GM23248 (cell line): ENCODE data around the gene LIFR. TPM values are rescaled to one million over a fixed set of nuclear protein-coding genes. Genes with fewer than 3 reads are reported as not detected.
"Not testable (repeated sequence)": the region's sequence is repeated elsewhere in the genome, so short reads cannot be mapped to it uniquely, and the experiment has no call there.

Experiments used
- DNase-seq: peaks from one replicate; pipeline ENCODE4 v3.0.0-alpha.2; 2015
- H2AFZ ChIP-seq: fragments of 200-600 bp; sonication (generic); 2 replicates; pipeline ENCODE4 v1.6.1; 2016; ENCODE audit warnings: antibody characterized with exemption
- H3F3A ChIP-seq: fragments of 200-600 bp; sonication (generic); 2 replicates; pipeline ENCODE4 v1.6.1; 2016; ENCODE audit warnings: mild to moderate bottlenecking, antibody characterized with exemption, mixed run types; ENCODE audit not compliant: insufficient read depth
- H3K27ac ChIP-seq: fragments of 200-600 bp; sonication (generic); 2 replicates; pipeline ENCODE4 v1.5.1; 2016; ENCODE audit warnings: mild to moderate bottlenecking
- H3K27me3 ChIP-seq: fragments of 200-600 bp; sonication (generic); replicated peaks from 2 replicates; pipeline ENCODE4 v1.6.1; 2016; ENCODE audit warnings: mild to moderate bottlenecking; ENCODE audit not compliant: insufficient read depth
- H3K36me3 ChIP-seq: fragments of 200-600 bp; sonication (generic); 2 replicates; pipeline ENCODE4 v1.6.1; 2016; ENCODE audit warnings: low read depth, mild to moderate bottlenecking
- H3K4me1 ChIP-seq: fragments of 200-600 bp; sonication (generic); 2 replicates; pipeline ENCODE4 v1.6.1; 2016; ENCODE audit warnings: mild to moderate bottlenecking; ENCODE audit not compliant: insufficient read depth
- H3K4me2 ChIP-seq: fragments of 200-600 bp; sonication (generic); one replicate; pipeline ENCODE4 v1.6.1; 2016; ENCODE audit warnings: mild to moderate bottlenecking; ENCODE audit not compliant: unreplicated experiment
- H3K4me3 ChIP-seq: fragments of 200-600 bp; sonication (generic); 2 replicates; pipeline ENCODE4 v1.5.1; 2016; ENCODE audit warnings: mild to moderate bottlenecking
- H3K79me2 ChIP-seq: fragments of 200-600 bp; sonication (generic); 2 replicates; pipeline ENCODE4 v1.6.1; 2016; ENCODE audit warnings: mild to moderate bottlenecking; ENCODE audit not compliant: insufficient read depth
- H3K9ac ChIP-seq: fragments of 200-600 bp; sonication (generic); 2 replicates; pipeline ENCODE4 v1.6.1; 2016; ENCODE audit warnings: mild to moderate bottlenecking
- H3K9me2 ChIP-seq: fragments of 200-600 bp; sonication (generic); 2 replicates; pipeline ENCODE4 v1.6.1; 2016; ENCODE audit warnings: mixed run types, mild to moderate bottlenecking, moderate library complexity; ENCODE audit not compliant: insufficient read depth
- H3K9me3 ChIP-seq: fragments of 200-600 bp; sonication (generic); one replicate; pipeline ENCODE4 v1.6.1; 2017; ENCODE audit warnings: low read depth
- H4K20me1 ChIP-seq: fragments of 200-600 bp; sonication (generic); 2 replicates; pipeline ENCODE4 v1.6.0; 2016; ENCODE audit not compliant: insufficient read depth
- EZH2 ChIP-seq: fragments of 200-600 bp; sonication (generic); IDR thresholded peaks from 2 replicates; pipeline ENCODE4 v1.6.1; 2018; ENCODE audit warnings: antibody characterized with exemption, mild to moderate bottlenecking; ENCODE audit not compliant: insufficient read depth, poor library complexity, severe bottlenecking
- EZH2phosphoT487 ChIP-seq: fragments of 200-600 bp; sonication (generic); IDR thresholded peaks from 2 replicates; pipeline ENCODE4 v1.6.1; 2018; ENCODE audit warnings: antibody characterized with exemption, moderate library complexity, mild to moderate bottlenecking, low read depth; ENCODE audit not compliant: insufficient read depth
- WGBS, 2 experiments: methylation state at CpG; one replicate each; pipeline ENCODE4 v1.1.6; 2015 to 2017; ENCODE audit warnings: low lambda C conversion rate in 2 of 2, low coverage in 1 of 2; ENCODE audit errors: missing lambda C conversion rate in 2 of 2; 5-methylcytosine and 5-hydroxymethylcytosine counted together
- in situ Hi-C: fragments of 300-500 bp; cut with MboI; formaldehyde crosslinking; loops from 2 replicates; pipeline ENCODE4 v1.15.0; 2020
- polyA plus RNA-seq: library from polyadenylated mRNA; unstranded; fragments of >200 nt; fragmentation: Nextera tagmentation; extraction: Ambion mirVana; gene quantifications from 2 replicates; pipeline ENCODE4 v1.2.1, GENCODE V29; 2016
- total RNA-seq: library from RNA; depleted of rRNA; stranded (reverse); fragments of >200 nt; shearing (Covaris generic); gene quantifications from 2 replicates; pipeline ENCODE4 v1.2.3, GENCODE V29; 2014

The LIFR gene
- total and polyA plus RNA-seq, 2 experiments from 2014 or later: 6.9 to 8.1 TPM

- no peak overlapping the region for H3K4me2 ChIP-seq
- no peaks in the 10 kb centered on the region for H3K36me3 ChIP-seq
- DNase-seq: no peak
- H3K9ac ChIP-seq: no peak overlapping the region
- no peaks in the 10 kb centered on the region for H3K79me2 ChIP-seq
- 90 to 95% methylated on average over 3 of the region's 3 CpGs for WGBS, 2 experiments
- no peak overlapping the region for H3K4me3 ChIP-seq
- H4K20me1 ChIP-seq: no peaks in the 10 kb centered on the region
- no peak overlapping the region for H3K27ac ChIP-seq
- H3K27me3 ChIP-seq: no peaks in the 10 kb centered on the region
- no peaks in the 10 kb centered on the region for H3K9me3 ChIP-seq
- H3K9me2 ChIP-seq: no peaks in the 10 kb centered on the region
- no peaks in the 10 kb centered on the region for H3F3A ChIP-seq
- H2AFZ ChIP-seq: no peak overlapping the region
- TF ChIP-seq EZH2phosphoT487 (no peak), EZH2 (no peak)
- H3K4me1 ChIP-seq: no peaks in the 10 kb centered on the region
- in situ Hi-C loops: no loop called here
These were observed 37.0 kb downstream of the LIFR start for GRCh38 chr5:38519476-38519875.

- no peaks in the 10 kb centered on the region for H3K9me2 ChIP-seq
- H3K27ac ChIP-seq: no peak overlapping the region
- H4K20me1 ChIP-seq: no peaks in the 10 kb centered on the region
- H3K79me2 ChIP-seq: no peaks in the 10 kb centered on the region
- in situ Hi-C loops: no loop called here
- no peak overlapping the region for H3K4me2 ChIP-seq
- TF ChIP-seq EZH2phosphoT487: no peak
- TF ChIP-seq EZH2: no peak
- no peaks in the 10 kb centered on the region for H3F3A ChIP-seq
- no peaks in the 10 kb centered on the region for H3K4me1 ChIP-seq
- peak; percentile 13 for DNase-seq
- H3K36me3 ChIP-seq: no peaks in the 10 kb centered on the region
- 50 to 62% methylated on average over 1 of the region's 1 CpG for WGBS, 2 experiments
- no peak overlapping the region for H3K4me3 ChIP-seq
- H3K9me3 ChIP-seq: no peaks in the 10 kb centered on the region
- H2AFZ ChIP-seq: no peak overlapping the region
- H3K9ac ChIP-seq: no peak overlapping the region
- H3K27me3 ChIP-seq: no peaks in the 10 kb centered on the region
These were observed 38.1 kb downstream of the LIFR start for GRCh38 chr5:38518341-38518740.

GRCh38 chr5:38516649-38517048, 39.8 kb downstream of the LIFR start:
- H3K27ac ChIP-seq, H3K9me2 ChIP-seq, H3K36me3 ChIP-seq, H3K4me1 ChIP-seq, H3F3A ChIP-seq, H3K27me3 ChIP-seq, H3K4me3 ChIP-seq, H3K79me2 ChIP-seq, H4K20me1 ChIP-seq, DNase-seq, H3K4me2 ChIP-seq, in situ Hi-C loops, H3K9me3 ChIP-seq, H2AFZ ChIP-seq, H3K9ac ChIP-seq: not testable (repeated sequence)
- 100% methylated on average over 3 of the region's 3 CpGs for WGBS, 2 experiments

- no peak overlapping the region for H2AFZ ChIP-seq
- no peaks in the 10 kb centered on the region for H3K9me3 ChIP-seq
- no peaks in the 10 kb centered on the region for H4K20me1 ChIP-seq
- no peaks in the 10 kb centered on the region for H3K27me3 ChIP-seq
- H3K9ac ChIP-seq: no peak overlapping the region
- H3K9me2 ChIP-seq: no peaks in the 10 kb centered on the region
- no peaks in the 10 kb centered on the region for H3K4me1 ChIP-seq
- no peaks in the 10 kb centered on the region for H3F3A ChIP-seq
- H3K79me2 ChIP-seq: no peaks in the 10 kb centered on the region
- 41 to 44% methylated on average over 2 of the region's 2 CpGs for WGBS, 2 experiments
- in situ Hi-C loops: no loop called here
- no peaks in the 10 kb centered on the region for H3K36me3 ChIP-seq
- H3K4me2 ChIP-seq: no peak overlapping the region
- TF ChIP-seq EZH2phosphoT487 (no peak), EZH2 (no peak)
- no peak overlapping the region for H3K27ac ChIP-seq
- DNase-seq: peak; percentile 43
- no peak overlapping the region for H3K4me3 ChIP-seq
These were observed 40.8 kb downstream of the LIFR start for GRCh38 chr5:38515646-38516045.

- H3K27me3 ChIP-seq: no peaks in the 10 kb centered on the region
- H3K79me2 ChIP-seq: no peaks in the 10 kb centered on the region
- H3K9me3 ChIP-seq: no peaks in the 10 kb centered on the region
- H3K9ac ChIP-seq: no peak overlapping the region
- H3K4me2 ChIP-seq: no peak overlapping the region
- no peaks in the 10 kb centered on the region for H3K9me2 ChIP-seq
- H3K4me3 ChIP-seq: no peak overlapping the region
- H4K20me1 ChIP-seq: no peaks in the 10 kb centered on the region
- H3K27ac ChIP-seq: no peak overlapping the region
- in situ Hi-C loops: no loop called here
- H3F3A ChIP-seq: no peaks in the 10 kb centered on the region
- H2AFZ ChIP-seq: no peak overlapping the region
- WGBS, 2 experiments: 97 to 98% methylated on average over 3 of the region's 3 CpGs
- DNase-seq: no peak
- TF ChIP-seq EZH2 (no peak), EZH2phosphoT487 (no peak)
- H3K4me1 ChIP-seq: no peaks in the 10 kb centered on the region
- no peaks in the 10 kb centered on the region for H3K36me3 ChIP-seq
These were observed 41.4 kb downstream of the LIFR start for GRCh38 chr5:38515092-38515491.
